GM21737 (cell line): ENCODE data around the gene SLC45A1.
"Not testable (repeated sequence)": the region's sequence is repeated elsewhere in the genome, so short reads cannot be mapped to it uniquely, and the experiment has no call there.

ENCODE experiments used
- ATAC-seq: cut with Tn5 transposase; IDR thresholded peaks from one replicate; pipeline ENCODE4 v1.9.1; 2021; ENCODE audit warnings: mild to moderate bottlenecking, moderate library complexity; ENCODE audit not compliant: unreplicated experiment

SLC45A1 gene

DNA sequence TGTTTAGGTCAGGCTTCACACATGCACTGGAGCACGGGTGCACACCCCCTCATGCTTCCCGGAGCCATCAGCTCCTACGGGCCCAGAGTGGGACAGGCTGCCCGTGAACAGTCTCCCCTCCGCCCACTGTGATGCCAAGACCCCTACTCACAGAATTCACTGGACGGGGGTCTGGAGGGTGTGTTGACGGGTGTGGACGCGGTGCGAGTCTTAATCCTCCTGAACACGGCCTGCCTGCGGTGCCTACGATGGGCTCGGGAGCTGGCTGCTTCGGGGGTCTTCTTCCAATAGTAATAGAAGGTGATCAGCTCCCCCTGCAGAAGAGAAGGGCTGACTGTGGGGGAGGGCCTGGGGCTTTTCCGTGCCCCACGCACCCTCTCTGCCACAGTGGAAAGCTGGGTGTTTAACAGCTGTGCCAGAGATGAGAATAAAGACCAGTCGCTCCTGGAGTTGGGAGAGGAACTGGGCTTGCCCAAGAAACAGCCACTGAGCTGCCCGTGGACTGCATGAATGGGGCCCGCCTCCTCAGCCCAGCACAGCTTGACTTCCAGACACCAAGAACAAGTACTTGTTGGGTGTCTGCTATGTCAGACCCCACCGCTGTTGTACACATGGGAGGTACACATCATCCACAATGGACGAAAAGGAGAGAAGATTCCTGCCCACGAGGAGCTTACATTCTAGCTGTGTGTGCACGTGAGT is 47.9 kb downstream of the SLC45A1 start:
- ATAC-seq = no peak

DNA sequence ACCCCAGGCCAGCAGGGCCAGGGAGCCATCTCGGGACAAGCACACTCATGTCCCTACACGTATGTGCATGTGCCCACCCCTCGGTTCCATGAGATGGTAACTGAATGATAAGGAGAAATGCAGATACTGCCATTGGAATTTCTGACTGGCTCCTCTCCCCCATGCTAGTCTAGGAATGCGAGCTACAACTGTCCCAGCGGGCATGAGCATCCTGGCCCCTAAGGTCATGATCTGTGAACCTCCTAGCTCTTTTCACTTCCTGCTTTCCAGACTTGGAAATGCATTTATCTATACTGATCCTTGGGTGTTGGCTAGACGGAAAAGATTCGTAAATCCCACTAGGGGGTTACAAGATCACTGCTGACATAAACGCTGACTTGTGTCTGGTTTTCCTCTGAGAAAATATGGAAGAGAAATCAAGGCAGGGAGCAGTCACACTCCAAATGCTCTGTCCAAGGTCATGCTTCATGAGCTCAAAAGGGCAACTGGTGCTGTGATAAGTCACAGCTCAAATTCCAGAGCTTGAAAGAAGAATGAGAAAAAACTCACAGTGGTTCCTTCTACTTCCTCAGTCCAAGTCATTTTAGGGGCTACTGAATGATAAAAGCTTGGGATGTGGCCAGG is 49.8 kb downstream of the SLC45A1 start:
- no peak for ATAC-seq

DNA sequence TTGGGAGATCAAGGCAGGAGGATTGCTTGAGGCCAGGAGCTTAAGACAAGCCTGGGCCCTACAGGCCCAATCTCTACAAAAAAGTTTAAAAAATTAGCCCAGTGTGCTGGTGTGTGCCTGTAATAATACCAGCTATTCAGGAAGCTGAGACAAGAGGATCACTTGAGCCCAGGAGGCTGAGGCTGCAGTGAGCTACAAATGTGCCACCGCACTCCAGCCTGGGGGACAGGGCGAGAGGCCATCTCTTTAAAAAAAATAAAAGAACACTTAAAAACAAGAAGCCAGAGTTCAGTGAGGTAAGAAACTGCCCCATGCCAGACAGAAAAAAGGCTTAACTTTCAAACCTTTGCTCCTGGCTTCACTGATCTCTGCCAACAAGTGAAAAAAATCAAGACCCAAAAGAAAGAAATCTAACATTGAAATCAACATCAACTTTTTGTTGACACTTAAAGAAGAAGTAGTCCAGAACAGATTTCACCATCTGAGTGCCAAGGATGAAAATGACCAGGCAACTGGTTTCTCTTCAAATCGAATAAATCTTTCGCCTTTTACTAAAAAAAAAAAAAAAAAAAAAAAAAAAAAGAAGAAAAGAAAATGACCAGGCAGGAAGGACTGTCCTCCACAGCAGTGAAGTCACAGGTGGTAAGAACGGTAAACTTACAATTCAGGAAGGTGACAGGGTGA is 51.2 kb downstream of the SLC45A1 start:
- no peak for ATAC-seq

DNA sequence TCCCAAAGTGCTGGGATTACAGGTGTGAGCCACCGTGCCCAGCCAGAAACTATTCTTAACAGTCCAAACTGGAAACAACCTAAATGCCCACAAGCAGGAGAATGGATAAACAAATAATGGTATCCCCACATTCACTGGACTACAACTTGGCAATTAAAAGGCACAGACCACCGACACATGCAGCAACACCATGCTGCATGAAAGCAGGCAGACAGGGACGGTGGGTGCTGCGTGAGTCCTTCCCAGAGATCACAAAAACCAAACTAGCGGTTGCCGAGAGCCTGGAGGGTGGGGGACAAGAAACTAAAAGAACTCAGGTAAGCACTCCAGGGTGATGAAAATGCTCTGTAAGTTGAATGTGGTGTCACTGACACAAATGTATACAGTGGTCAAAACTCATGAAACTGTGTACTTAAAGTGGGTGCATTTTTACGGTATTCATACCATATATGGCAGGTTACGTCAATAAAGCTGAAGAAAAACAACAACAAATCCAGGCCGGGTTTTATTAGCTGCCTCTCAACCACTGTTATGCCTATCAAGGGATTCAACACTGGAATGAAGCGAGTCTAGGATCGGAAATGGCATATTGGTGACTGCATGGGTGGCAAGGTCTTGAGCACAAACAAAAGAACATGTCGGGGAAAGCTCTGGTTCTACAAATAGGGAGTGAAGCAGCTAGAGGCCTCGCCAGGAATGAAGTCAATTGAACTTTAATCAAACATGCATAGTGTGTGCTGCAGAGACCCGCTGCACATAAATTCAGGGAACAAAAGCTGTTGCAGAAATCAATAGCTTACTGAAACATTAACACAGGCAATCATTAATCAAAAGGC is 52.4 kb downstream of the SLC45A1 start:
- ATAC-seq = no peak

DNA sequence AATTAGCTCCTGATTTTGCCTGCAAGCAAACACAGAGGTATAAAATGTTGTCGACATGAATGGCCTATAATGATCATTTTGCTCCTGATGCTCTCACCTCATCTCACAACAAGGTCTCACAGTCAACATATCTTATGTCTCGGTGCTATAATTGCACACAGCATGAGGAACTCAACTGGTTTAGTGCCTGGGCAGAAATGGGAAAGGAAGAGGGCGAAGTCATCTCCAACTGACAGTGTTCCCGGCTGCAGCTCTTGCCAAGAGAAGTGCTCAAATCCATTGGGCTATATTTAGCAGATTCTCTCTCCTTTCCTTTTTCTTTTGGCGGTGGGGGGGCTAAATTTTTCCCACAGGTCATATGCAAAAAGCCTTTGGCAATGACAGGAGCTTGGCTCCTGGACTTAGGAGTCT is 53.0 kb downstream of the SLC45A1 start:
- ATAC-seq = no peak

DNA sequence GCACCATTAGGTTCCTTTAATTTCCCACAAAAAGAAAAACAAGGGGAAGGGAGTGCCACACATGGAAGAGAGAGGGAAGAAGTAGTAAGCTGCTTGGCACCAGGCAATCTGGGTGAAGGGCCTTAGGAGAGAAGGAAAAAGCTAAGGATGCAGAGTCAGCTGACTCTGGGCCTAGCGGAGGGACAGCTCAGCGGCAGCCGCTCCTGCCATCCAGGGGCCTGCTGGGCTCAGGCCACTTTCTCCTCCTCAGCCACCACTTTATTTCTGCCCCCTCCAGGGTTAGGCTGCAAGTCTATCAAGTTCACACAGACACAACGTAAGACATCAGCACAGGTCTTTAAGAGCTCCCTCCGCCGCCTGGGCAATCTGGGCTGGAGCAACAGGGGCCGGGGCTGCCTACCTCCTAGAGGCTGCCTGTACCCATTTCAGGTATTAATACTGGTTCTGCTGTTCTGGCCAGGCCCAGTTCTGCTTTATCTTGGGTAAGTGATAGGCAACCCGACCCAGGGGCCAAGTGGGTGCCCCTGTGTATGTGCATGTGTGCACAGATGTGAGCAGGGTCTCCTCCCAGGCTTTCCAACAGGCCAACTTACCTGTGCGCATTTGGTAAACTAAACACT is 53.6 kb downstream of the SLC45A1 start:
- no peak for ATAC-seq

DNA sequence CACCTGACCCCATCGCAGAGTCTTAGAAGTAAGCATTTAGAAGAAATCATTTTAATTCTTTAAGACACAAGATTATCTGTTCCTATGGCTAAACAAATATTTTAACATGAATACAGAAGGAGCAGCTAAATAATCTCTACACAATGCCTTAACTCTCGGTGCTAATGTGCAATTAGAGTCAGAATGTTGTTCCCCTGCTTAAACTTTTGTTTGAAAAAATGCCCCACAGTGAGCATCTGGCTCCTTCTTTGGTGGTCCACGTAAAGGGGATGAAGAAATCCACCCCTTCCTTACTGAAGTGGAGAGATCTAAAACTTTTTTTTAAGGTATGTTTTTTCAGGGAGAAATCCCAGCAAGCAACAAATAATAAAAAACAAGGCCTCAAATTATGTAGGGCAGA is 55.2 kb downstream of the SLC45A1 start:
- ATAC-seq = no peak

DNA sequence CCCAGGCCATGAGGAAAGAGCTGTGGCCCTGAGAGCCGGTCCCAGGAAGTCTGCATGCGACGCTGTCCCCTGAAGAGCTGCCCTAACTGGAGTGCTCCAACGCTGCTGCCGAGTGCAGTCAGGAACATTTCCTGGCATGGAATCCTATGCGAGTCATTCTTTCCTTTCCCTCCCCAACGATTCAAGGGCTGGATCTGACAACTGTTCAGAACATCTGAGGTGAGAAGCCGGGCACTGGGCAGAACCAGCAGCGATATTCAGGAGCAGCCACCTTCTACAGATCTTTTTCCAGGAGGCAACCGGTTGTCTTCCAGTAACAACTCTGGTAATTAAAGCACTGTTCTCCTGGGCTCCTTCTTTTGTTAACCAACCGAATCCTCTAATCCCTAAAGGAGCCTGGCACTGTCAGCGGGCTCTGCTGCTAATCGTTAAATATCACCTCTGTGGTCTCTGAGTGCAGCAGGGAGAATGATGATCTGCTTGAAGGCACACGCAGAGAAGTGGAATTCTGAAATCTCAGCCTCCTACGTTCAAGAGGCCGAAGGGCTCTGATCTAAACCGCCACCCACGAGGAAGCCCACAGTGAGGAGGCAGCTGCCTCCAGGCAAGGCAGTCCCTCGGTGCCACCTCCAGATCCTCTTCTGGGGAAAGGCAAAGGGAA is 55.8 kb downstream of the SLC45A1 start:
- ATAC-seq = no peak

DNA sequence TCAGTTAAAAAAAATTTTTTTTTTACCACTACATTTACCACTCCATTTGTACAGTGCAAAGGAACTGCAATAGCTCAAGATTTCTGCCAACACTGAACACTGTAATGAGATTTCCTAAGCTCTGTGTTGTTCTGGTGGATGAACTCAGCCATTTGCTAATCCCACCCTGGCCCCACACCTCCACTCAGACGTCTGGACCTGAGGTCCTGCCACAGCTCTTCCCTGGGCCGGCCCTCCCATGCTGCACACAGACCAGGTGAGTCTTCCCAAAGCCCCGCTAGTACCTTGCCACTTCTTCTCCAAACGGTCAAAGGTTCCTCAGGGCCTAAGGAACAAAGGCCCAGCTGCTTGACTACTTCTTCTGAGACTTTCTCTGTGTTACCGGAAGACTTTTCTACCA is 56.4 kb downstream of the SLC45A1 start:
- no peak for ATAC-seq

DNA sequence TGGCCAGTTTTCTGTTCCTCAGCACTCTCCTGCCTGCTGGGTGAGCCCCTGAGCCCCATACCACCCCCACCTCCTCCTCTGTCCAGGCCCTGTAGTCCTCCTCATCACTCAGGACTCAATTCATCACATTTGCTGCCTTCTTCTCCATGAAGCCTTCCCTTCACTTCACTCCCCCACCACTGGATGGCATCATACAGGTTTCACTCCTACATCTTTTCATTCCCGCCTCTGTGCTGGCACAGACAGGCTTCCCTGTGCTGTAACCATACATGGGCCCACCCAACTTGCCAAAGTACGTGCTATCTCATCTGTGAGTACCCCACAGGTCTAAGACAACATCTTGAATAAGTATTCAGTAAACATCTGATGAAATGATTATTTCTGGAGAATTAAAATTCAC is 56.9 kb downstream of the SLC45A1 start:
- no peak for ATAC-seq

DNA sequence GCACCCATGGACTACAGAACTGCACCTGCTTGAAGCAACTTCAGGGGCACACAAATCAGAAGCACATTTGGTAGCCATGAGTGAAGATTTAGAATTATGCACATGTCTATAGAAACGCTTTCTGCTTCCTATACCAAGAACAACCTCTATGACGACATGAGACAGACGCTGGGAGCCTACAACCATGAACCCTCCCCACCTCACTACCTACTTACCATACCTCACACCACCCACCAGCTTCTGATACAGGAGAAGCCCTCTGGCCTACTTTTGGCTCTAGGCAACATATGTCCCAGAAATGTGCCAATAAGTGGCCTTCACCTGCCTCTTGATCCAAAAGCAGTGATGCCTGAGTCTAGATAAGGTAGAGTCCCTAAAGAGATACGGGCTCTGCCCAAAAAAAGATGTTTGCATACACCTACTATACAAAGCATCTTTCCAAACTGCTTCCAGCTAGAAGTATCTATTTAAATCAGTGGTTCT is 58.5 kb downstream of the SLC45A1 start:
- no peak for ATAC-seq

DNA sequence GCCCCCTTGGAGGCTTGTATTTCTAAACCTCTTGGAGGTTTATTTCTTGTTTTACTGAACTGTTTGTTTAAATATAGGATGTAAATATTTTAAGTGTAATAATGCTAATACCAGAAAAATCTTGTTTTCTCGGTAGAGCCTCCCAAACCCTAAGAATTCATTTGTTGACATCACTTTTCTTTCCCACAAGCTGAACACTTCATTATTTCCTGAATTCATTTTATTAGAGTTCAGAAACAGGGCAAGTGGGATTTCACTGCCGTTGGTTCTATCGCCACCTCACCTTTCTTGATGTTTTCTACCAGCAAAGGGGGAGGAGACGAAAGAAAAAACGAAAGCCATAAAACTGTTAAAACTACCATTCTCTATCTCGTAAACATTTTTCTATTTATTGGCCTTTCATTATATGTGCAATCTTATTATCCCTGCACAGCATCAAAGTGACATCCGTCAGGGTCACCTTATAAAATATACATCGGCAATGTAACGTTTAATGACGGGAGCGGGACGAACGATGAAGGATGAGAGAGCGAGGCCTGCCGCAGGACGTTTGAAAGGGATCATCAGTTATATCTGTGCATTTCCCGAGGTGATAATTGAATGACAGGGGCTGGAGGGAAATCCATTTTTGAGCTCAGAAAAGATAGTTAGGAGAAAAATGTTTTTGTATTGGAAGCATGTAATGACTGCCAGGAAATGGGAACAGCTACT is 59.5 kb downstream of the SLC45A1 start:
- ATAC-seq = no peak

DNA sequence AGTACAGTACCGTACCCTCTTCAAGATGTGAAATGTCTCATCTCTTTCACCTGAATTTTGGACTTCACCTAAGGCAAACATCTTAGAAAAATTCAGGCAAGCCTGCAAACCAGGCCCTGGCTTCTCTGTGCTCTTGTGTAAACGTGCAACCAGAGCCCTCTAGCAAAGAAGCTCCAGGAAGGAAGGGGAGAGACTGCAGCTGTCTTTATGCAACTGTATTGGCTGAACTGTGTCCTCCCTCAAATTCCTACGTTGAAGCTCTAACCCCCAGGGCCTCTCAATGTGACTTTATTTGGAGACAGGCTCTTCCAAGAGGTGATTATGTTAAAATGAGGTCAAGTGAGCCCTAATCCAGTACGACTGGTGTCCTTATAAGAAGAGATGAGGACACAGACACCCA is 60.3 kb downstream of the SLC45A1 start:
- ATAC-seq = no peak

DNA sequence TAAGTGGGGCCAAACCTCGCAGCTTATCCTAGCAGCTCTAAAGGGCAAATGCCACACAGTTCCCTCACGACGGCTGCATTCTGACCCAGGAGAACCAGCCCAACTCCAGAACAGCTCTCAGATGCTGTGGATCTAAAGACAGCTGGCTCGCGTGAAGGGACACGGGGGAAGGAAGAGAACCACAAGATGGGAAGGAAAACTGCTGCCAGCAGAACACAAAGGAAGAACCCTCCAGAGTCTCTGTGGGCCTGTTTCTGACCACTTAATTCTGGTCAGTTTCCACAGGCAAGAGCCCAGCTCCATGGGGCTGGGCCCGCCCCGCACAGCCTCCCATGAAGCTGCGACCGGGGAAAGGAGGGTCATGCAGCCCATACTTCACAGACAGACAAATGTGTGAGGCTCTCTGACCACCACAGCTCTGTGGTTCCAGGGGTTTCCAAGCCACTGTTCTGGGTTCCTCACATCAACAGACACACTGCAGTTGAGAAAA is 61.1 kb downstream of the SLC45A1 start:
- no peak for ATAC-seq

DNA sequence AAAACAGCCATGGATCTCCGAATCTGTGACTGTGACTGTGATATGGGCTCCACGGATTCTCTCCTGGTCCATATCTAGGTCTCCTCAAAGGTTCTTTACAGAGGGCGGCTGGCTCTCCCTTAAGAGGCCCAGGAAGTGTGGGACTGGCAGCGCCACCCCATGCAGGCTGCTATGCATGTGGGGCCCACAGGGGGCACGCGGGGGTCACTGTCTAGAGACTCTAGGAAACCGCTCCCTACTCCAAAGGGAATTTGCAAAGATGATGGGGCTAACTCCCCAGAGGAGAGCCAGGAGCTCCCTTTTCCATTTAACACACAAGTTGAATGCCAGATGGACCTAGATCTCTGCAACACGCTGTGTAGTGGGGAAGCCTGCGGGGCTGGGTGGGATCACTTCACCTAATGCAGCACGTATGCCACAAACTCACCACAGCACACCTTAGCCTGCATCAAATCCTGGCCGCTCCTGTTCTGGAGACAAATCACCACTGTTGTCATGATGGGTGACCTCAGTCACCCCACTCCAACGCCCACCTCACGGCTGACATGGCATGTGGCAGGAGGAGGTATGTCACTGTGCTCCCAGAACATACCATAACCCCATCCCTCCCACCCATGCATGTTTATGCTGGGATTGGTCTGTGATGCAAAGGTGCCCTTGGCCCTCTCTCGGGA is 61.7 kb downstream of the SLC45A1 start:
- ATAC-seq = no peak

DNA sequence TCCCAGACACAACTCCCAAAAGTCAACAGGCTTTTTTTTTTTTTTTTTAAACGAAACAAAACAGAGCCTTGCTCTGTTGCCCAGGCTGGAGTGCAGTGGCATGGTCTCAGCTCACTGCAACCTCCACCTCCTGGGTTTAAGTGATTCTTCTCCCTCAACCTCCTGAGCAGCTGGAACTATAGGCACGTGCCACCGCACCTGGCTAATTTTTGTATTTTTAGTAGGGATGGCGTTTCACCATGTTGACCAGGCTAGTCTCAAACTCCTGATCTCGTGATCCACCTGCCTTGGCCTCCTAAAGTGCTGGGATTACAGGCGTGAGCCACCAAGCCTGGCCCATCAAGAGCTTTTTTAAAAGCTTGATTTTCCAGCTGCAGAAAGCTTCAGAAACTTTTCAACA is 62.4 kb downstream of the SLC45A1 start:
- ATAC-seq = not testable (repeated sequence)

DNA sequence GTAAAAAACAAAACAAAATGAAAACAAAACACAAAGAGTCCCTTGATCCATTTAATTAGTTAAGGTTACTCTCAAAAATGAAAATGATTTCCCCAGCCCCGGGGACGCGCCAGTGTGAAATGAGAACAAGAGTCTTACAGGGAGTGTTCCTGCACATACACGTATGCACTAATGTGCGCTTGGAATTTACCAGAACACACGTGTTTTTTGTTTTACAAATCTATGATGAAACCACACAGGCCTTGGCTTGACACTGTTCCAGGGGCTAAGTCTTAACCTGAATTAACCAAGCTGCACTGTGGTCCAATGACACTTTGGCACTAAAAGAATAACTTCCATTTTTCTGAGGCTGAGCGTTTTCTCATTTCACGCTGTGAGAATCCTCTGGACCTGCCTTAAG is 63.7 kb downstream of the SLC45A1 start:
- ATAC-seq = no peak

DNA sequence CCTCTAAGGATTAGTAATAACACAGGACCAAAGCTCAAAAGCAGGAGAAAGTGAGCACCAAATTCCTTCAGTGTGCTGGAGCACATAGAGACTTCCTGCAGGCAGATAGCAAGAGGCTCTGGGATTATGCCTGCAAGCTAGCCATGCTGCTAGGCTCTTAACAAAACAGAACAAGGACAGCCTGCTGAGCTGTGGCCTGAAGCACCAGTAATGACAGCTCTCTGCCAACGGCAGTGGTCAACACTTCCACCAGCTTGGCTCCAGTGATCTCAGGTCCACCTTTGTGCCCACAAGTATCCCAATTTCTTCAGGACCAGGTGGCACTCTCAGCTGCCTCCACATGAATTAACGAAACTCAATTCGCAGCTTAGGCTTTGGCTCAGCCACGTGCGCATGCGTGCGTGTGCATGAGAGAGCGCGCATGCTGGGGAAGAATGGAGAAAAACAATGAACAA is 64.2 kb downstream of the SLC45A1 start:
- no peak for ATAC-seq
